Glutamatergic neuron (in vitro differentiated cells): ENCODE data around the gene GSTO2. TPM values are rescaled to one million over a fixed set of nuclear protein-coding genes. Genes with fewer than 3 reads are reported as not detected.

ENCODE experiments used
- DNase-seq: peaks from one replicate; pipeline ENCODE4 v3.0.0; 2022
- H3K27ac Mint-ChIP-seq: one replicate; pipeline ENCODE4 v1.8.0; 2020; ENCODE audit warnings: mild to moderate bottlenecking, mixed read lengths, inconsistent platforms; ENCODE audit not compliant: unreplicated experiment
- H3K27me3 Mint-ChIP-seq: one replicate; pipeline ENCODE4 v1.8.0; 2020; ENCODE audit warnings: mild to moderate bottlenecking, moderate library complexity, mixed read lengths, inconsistent platforms; ENCODE audit not compliant: unreplicated experiment
- H3K36me3 Mint-ChIP-seq: one replicate; pipeline ENCODE4 v1.8.0; 2020; ENCODE audit warnings: mild to moderate bottlenecking, mixed read lengths, inconsistent platforms; ENCODE audit not compliant: unreplicated experiment
- H3K4me1 Mint-ChIP-seq: one replicate; pipeline ENCODE4 v1.8.0; 2020; ENCODE audit warnings: mild to moderate bottlenecking, low read depth, mixed read lengths, inconsistent platforms; ENCODE audit not compliant: unreplicated experiment
- H3K4me3 Mint-ChIP-seq: one replicate; pipeline ENCODE4 v1.8.0; 2020; ENCODE audit warnings: mild to moderate bottlenecking, mixed read lengths, inconsistent platforms; ENCODE audit not compliant: unreplicated experiment
- H3K9me3 Mint-ChIP-seq: one replicate; pipeline ENCODE4 v1.8.0; 2020; ENCODE audit warnings: mild to moderate bottlenecking, moderate library complexity, mixed read lengths, inconsistent platforms; ENCODE audit not compliant: unreplicated experiment
- total RNA-seq: library from RNA; stranded (reverse); fragmentation: NEBNext Ultra II Directional; extraction: Animal tissue kit (Norgen Biotek cat#: 25700); gene quantifications from one replicate; pipeline ENCODE4 v1.2.1, GENCODE V29; 2021; ENCODE audit not compliant: unreplicated experiment
- TF ChIP-seq, protein P1 (sequence below): fragments of 200-600 bp; sonication (generic); IDR thresholded peaks from one replicate; pipeline ENCODE4 v1.5.0; 2021; ENCODE audit not compliant: partially characterized antibody, unreplicated experiment

GSTO2 gene
- total RNA-seq, 1 donor from 2014 or later: 2.0 TPM

- Mint-ChIP-seq H3K27me3 (peaks cover 3% of the 10 kb centered on the region), H3K27ac (no peak overlapping the region), H3K4me3 (no peak overlapping the region), H3K36me3 (peaks cover under 1% of the 10 kb centered on the region), H3K4me1 (peaks cover 14% of the 10 kb centered on the region), H3K9me3 (peaks cover 4% of the 10 kb centered on the region)
- DNase-seq: no peak
- TF ChIP-seq, protein P1, sequence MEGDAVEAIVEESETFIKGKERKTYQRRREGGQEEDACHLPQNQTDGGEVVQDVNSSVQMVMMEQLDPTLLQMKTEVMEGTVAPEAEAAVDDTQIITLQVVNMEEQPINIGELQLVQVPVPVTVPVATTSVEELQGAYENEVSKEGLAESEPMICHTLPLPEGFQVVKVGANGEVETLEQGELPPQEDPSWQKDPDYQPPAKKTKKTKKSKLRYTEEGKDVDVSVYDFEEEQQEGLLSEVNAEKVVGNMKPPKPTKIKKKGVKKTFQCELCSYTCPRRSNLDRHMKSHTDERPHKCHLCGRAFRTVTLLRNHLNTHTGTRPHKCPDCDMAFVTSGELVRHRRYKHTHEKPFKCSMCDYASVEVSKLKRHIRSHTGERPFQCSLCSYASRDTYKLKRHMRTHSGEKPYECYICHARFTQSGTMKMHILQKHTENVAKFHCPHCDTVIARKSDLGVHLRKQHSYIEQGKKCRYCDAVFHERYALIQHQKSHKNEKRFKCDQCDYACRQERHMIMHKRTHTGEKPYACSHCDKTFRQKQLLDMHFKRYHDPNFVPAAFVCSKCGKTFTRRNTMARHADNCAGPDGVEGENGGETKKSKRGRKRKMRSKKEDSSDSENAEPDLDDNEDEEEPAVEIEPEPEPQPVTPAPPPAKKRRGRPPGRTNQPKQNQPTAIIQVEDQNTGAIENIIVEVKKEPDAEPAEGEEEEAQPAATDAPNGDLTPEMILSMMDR: no peak
Observed at GRCh38 chr10:104252368-104252767, 16.6 kb upstream of the GSTO2 start.

- no peaks in the 10 kb centered on the region for H3K36me3 Mint-ChIP-seq
- H3K4me1 Mint-ChIP-seq: peaks cover 14% of the 10 kb centered on the region
- H3K9me3 Mint-ChIP-seq: peaks cover 4% of the 10 kb centered on the region
- peak overlapping the region; percentile 25 for H3K4me3 Mint-ChIP-seq
- no peak for DNase-seq
- TF ChIP-seq, protein P1: no peak
- H3K27me3 Mint-ChIP-seq: peaks cover 3% of the 10 kb centered on the region
- no peak overlapping the region for H3K27ac Mint-ChIP-seq
Observed at GRCh38 chr10:104253106-104253505, 15.9 kb upstream of the GSTO2 start.

DNA sequence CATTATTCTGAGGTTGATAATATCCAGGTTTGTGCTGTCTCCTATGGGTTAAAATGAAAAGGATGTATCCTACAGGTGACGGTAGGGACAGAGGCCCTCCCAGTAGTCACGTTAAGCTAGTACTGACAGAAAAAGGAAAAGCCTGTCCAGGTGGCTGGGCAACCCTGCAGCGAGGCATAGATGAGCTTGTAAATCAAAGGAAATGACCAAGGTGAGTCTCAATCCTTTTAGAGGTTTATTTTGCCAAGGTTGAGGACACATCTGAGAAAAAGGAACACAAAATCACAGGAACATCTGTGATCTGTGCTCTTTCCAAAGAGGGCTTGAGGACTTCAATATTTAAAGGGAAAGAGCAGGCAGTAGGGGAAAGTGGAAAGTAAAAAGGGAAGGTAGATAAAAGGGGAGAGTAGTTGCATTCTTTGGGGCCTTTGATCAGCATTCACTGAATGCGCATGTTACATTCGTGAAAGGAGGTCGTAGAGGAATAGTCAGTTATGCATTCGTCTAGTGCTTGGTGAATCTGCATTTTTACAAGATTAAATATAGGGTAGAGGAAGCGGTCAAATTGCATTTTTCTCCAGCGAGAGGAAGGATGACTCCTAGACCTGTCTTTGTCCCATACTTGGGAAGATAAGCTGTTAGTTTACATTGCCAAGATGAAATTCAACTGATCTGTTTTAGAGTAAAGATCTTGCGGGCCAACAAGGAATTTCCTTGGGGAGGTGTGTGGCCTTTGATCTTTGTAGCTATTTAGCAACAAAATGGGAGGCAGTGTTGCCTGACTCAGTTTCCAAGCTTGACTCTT lies 15.2 kb upstream of the GSTO2 start:
- Mint-ChIP-seq H3K4me3 (peak overlapping the region; percentile 89), H3K27me3 (peaks cover 3% of the 10 kb centered on the region), H3K9me3 (peaks cover 4% of the 10 kb centered on the region), H3K27ac (no peak overlapping the region), H3K4me1 (peaks cover 14% of the 10 kb centered on the region), H3K36me3 (no peaks in the 10 kb centered on the region)
- TF ChIP-seq, protein P1: no peak
- no peak for DNase-seq

GRCh38 chr10:104254493-104255310 lies 14.3 kb upstream of the GSTO2 start, which contains the start of gene GSTO1:
GSTO1 (plus strand) TSS chr10:104254892; CDS start chr10:104254929, 37 bp downstream.
- TF ChIP-seq, protein P1: no peak
- Mint-ChIP-seq H3K27ac (peak within 1 kb of the TSS; percentile 10), H3K9me3 (peaks cover 4% of the 10 kb centered on the region), H3K27me3 (peaks cover 3% of the 10 kb centered on the region), H3K4me3 (peak within 1 kb of the TSS; percentile 89), H3K36me3 (no peaks in the 10 kb centered on the region), H3K4me1 (peaks cover 14% of the 10 kb centered on the region)
- peak; percentile 48 for DNase-seq
